BLaER1 (cell line): Measurements from ENCODE around the gene ELMO3.

Source experiments
- H3K27ac ChIP-seq: shearing (Covaris generic); formaldehyde crosslinking; 2 replicates; pipeline ENCODE4 v1.8.1; 2022
- H3K27me3 ChIP-seq: shearing (Covaris generic); formaldehyde crosslinking; 2 replicates; pipeline ENCODE4 v1.8.1; 2022
- H3K36me3 ChIP-seq: shearing (Covaris generic); formaldehyde crosslinking; 2 replicates; pipeline ENCODE4 v1.8.1; 2022
- H3K4me1 ChIP-seq: shearing (Covaris generic); formaldehyde crosslinking; 2 replicates; pipeline ENCODE4 v1.8.1; 2022
- H3K4me2 ChIP-seq: shearing (Covaris generic); formaldehyde crosslinking; 2 replicates; pipeline ENCODE4 v1.8.1; 2022
- H3K4me3 ChIP-seq: shearing (Covaris generic); formaldehyde crosslinking; 2 replicates; pipeline ENCODE4 v1.8.1; 2022
- H3K9ac ChIP-seq: shearing (Covaris generic); formaldehyde crosslinking; 2 replicates; pipeline ENCODE4 v1.8.1; 2022
- H3K9me3 ChIP-seq: shearing (Covaris generic); formaldehyde crosslinking; 2 replicates; pipeline ENCODE4 v1.8.1; 2022
- H4K20me1 ChIP-seq: shearing (Covaris generic); formaldehyde crosslinking; 2 replicates; pipeline ENCODE4 v1.8.1; 2022
- Cebpa-rat ChIP-seq: shearing (Covaris generic); IDR thresholded peaks from 2 replicates; pipeline ENCODE4 v1.8.1; 2022

Gene ELMO3

GRCh38 chr16:67237396-67238277 lies 38.7 kb downstream of the ELMO3 start:
- H3K9me3 ChIP-seq, result no peaks in the 10 kb centered on the region
- H3K4me2 ChIP-seq, result no peak overlapping the region
- H3K4me3 ChIP-seq, result no peak overlapping the region
- H3K9ac ChIP-seq, result no peak overlapping the region
- TF ChIP-seq Cebpa-rat, result no peak
- peaks cover 53% of the 10 kb centered on the region for H4K20me1 ChIP-seq
- no peaks in the 10 kb centered on the region for H3K27me3 ChIP-seq
- peaks cover 41% of the 10 kb centered on the region for H3K4me1 ChIP-seq
- H3K27ac ChIP-seq, result no peak overlapping the region
- H3K36me3 ChIP-seq, result peaks cover 90% of the 10 kb centered on the region

GRCh38 chr16:67238278-67238575 lies 39.3 kb downstream of the ELMO3 start:
- no peaks in the 10 kb centered on the region for H3K9me3 ChIP-seq
- peaks cover 46% of the 10 kb centered on the region for H3K4me1 ChIP-seq
- no peaks in the 10 kb centered on the region for H3K27me3 ChIP-seq
- H3K27ac ChIP-seq, result no peak overlapping the region
- peaks cover 85% of the 10 kb centered on the region for H3K36me3 ChIP-seq
- no peak for TF ChIP-seq Cebpa-rat
- no peak overlapping the region for H3K4me2 ChIP-seq
- H3K4me3 ChIP-seq, result no peak overlapping the region
- H3K9ac ChIP-seq, result no peak overlapping the region
- H4K20me1 ChIP-seq, result peaks cover 59% of the 10 kb centered on the region

DNA sequence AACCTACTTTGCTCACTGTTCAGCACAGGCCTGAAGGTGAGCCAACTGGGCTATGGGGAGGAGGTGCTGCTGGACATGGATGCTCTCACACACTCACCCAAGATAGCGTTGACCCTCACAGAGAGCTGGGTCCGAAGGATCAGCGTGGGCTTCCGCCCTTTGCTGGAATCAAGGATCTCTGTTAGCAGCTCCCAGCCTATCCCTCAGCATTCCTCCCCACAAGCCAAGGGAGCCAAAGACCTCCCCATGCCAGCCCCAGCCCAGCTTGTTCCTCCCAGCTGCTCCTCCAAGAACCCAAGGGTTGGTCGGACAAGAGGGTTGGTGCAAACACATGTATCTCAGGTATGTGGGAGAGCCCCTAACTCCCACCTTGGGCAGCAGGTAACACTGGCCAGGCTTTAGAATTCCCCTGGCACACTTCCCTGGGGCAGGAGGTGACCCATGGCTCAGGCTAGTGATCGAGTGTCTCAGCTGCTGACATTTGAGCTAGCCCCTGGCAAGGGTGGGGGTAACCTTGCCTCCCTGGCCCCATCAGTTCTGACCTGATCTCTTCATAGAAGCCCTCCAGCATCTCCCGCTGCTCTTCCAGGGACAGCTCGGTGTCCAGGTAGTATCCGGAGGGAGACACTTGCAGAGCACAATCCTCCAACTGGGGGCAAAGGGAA lies 40.0 kb downstream of the ELMO3 start:
- no peaks in the 10 kb centered on the region for H3K27me3 ChIP-seq
- H3K4me1 ChIP-seq, result peaks cover 54% of the 10 kb centered on the region
- no peak overlapping the region for H3K4me3 ChIP-seq
- no peak for TF ChIP-seq Cebpa-rat
- no peak overlapping the region for H3K9ac ChIP-seq
- H3K4me2 ChIP-seq, result no peak overlapping the region
- H4K20me1 ChIP-seq, result peaks cover 66% of the 10 kb centered on the region
- H3K36me3 ChIP-seq, result peaks cover 79% of the 10 kb centered on the region
- no peaks in the 10 kb centered on the region for H3K9me3 ChIP-seq
- no peak overlapping the region; the same call in 1 of the 2 replicates for H3K27ac ChIP-seq

GRCh38 chr16:67240506-67240905 lies 41.6 kb downstream of the ELMO3 start:
- Histone ChIP-seq H3K4me2 (no peak overlapping the region), H3K36me3 (peaks cover 63% of the 10 kb centered on the region), H3K9ac (no peak overlapping the region), H3K9me3 (no peaks in the 10 kb centered on the region), H3K4me3 (no peak overlapping the region), H3K27ac (no peak overlapping the region; the same call in 1 of the 2 replicates), H3K27me3 (no peaks in the 10 kb centered on the region), H3K4me1 (peaks cover 55% of the 10 kb centered on the region), H4K20me1 (peaks cover 80% of the 10 kb centered on the region)
- TF ChIP-seq Cebpa-rat, result no peak

DNA sequence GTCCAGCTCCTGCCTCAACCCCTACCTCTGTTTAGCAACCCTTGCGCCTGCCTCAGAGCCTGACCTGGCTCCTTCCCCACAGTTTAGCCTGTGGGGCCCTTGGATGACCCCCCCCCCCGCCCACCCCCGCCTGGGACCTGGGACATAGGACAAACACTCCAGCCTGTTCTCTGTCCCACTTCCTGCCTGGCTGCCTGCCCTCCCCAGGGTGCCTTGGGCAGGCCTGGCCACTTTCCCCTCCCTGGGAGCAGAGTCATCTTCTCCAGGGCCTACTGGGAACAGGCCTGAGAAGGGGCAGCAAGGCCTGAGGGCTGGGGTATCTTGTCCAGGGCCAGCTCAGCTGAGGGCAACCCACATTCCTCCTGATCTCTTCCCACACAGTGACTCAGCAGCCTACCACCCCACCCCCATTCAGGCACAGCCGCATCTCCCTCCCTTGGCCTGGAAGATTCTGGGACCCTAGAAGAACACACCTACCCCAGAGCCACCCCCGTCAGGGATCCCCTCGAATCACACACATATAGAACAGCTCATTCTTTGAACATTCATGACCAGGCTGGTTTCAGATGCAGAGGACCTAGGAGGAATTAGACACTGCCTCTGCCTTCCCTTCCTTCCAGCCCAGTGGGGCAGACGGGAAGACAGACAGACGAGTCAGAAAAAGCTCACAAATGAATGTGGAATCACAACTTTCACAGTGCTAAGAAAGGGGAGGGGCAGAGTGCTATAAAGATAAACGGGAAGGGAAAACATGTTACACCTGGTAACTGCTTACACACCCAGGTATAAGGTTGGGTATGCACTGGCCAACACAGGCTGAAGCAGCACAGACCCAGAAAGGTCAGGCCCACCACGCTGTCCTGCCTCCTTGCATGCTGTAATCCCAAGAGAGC lies 42.3 kb downstream of the ELMO3 start:
- Histone ChIP-seq H3K4me3 (no peak overlapping the region), H3K9ac (0 out of 2 replicates have a peak overlapping the region, but pooled peaks have one; percentile 41), H4K20me1 (peaks cover 87% of the 10 kb centered on the region), H3K36me3 (peaks cover 55% of the 10 kb centered on the region), H3K27me3 (no peaks in the 10 kb centered on the region), H3K4me1 (peaks cover 54% of the 10 kb centered on the region), H3K9me3 (no peaks in the 10 kb centered on the region), H3K4me2 (peak overlapping the region; percentile 100), H3K27ac (peak overlapping the region; percentile 49; the same call in 1 of the 2 replicates)
- no peak for TF ChIP-seq Cebpa-rat

GRCh38 chr16:67242138-67242730 lies 43.3 kb downstream of the ELMO3 start:
- Histone ChIP-seq H3K4me2 (peak overlapping the region; percentile 100), H3K4me1 (peaks cover 53% of the 10 kb centered on the region), H3K27me3 (no peaks in the 10 kb centered on the region)

DNA sequence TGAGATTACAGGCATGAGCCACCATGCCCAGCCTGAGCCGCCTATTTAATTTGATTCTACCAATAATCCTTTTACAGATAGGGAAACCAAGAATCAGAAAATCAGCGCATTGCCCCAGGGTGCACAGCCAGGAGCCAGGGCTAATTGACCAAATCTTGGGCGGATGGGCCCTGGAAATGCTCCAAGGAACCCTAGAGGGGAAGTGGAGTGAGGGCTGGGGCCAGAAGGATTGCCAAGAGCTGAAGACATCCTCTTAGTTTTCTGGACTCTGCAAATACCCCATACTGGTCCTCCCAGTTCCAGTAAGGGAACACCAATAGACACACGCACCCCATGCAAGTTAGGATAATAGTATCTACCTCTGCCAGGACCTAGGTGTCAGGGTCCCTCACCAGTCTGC lies 44.5 kb downstream of the ELMO3 start:
- Histone ChIP-seq H3K9ac (peak overlapping the region; percentile 84), H3K4me3 (peak overlapping the region; percentile 92)

More at GRCh38 chr16:67242138-67242730, 43.3 kb downstream of the ELMO3 start:
- Histone ChIP-seq H3K27ac (peak overlapping the region; percentile 62), H3K36me3 (peaks cover 48% of the 10 kb centered on the region), H4K20me1 (peaks cover 86% of the 10 kb centered on the region), H3K4me3 (no peak overlapping the region), H3K9me3 (no peaks in the 10 kb centered on the region), H3K9ac (peak overlapping the region; percentile 41; the same call in 1 of the 2 replicates)
- no peak for TF ChIP-seq Cebpa-rat

GRCh38 chr16:67244387-67245185 lies 45.7 kb downstream of the ELMO3 start:
- Histone ChIP-seq H3K27me3 (peaks cover 15% of the 10 kb centered on the region), H3K4me2 (peak overlapping the region; percentile 100), H4K20me1 (peaks cover 63% of the 10 kb centered on the region), H3K4me1 (peaks cover 73% of the 10 kb centered on the region), H3K4me3 (peak overlapping the region; percentile 92), H3K36me3 (peaks cover 24% of the 10 kb centered on the region), H3K9me3 (no peaks in the 10 kb centered on the region), H3K27ac (peak overlapping the region; percentile 84), H3K9ac (peak overlapping the region; percentile 84)
- TF ChIP-seq Cebpa-rat, result no peak

More for the DNA sequence above, 44.5 kb downstream of the ELMO3 start:
- H3K4me2 ChIP-seq, result peak overlapping the region; percentile 100
- H3K27me3 ChIP-seq, result peaks cover 4% of the 10 kb centered on the region; the same call in 1 of the 2 replicates
- peaks cover 74% of the 10 kb centered on the region for H4K20me1 ChIP-seq
- no peak for TF ChIP-seq Cebpa-rat
- peaks cover 35% of the 10 kb centered on the region for H3K36me3 ChIP-seq
- H3K9me3 ChIP-seq, result no peaks in the 10 kb centered on the region
- peaks cover 62% of the 10 kb centered on the region for H3K4me1 ChIP-seq
- H3K27ac ChIP-seq, result peak overlapping the region; percentile 84
